GM23248 (cell line): ENCODE measurements around the gene RARG.

Source experiments
- EZH2 ChIP-seq: fragments of 200-600 bp; sonication (generic); IDR thresholded peaks from 2 replicates; pipeline ENCODE4 v1.6.1; 2018; ENCODE audit warnings: antibody characterized with exemption, mild to moderate bottlenecking; ENCODE audit not compliant: insufficient read depth, poor library complexity, severe bottlenecking
- EZH2phosphoT487 ChIP-seq: fragments of 200-600 bp; sonication (generic); IDR thresholded peaks from 2 replicates; pipeline ENCODE4 v1.6.1; 2018; ENCODE audit warnings: antibody characterized with exemption, moderate library complexity, mild to moderate bottlenecking, low read depth; ENCODE audit not compliant: insufficient read depth

DNA sequence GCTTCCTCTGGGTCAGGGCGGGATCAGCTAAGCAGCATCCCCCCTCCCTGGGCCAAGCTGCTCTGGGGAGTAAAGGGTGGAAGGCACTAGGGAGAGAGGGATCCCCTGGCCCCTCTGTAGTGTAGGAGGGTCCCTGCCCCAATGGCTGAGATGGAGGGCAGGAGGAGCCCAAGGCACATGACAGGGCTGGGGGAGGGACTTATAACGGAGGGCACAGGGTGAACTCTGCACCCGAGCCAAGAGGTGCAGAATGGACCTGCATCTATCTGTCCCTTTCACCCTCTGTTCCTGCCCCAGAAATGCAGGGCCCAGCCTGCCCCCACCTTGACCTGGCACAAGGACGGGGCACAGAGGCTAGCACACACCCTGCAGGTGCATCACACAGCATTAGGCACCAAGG lies 21.2 kb downstream of the RARG start:
- no peak for TF ChIP-seq EZH2phosphoT487
- no peak for TF ChIP-seq EZH2
